ENCODE results near the gene EVI2A. TPM values are rescaled to one million over a fixed set of nuclear protein-coding genes. Genes with fewer than 3 reads are reported as not detected.

Gene EVI2A
- polyA plus RNA-seq, 1 donor (not counting 4 experiments of a cell fraction or from before 2014, with no cell fraction given), result 0.12 TPM

GRCh38 chr17:31283841-31284240 lies 37.6 kb downstream of the EVI2A start:
- no peaks in the 10 kb centered on the region for H4K20me1 ChIP-seq (ENCODE audit: control insufficient read depth, extremely low read depth, insufficient read depth, low read length)
- H3K9ac ChIP-seq (ENCODE audit: control insufficient read depth, extremely low read depth, insufficient read depth, low read length), result no peak overlapping the region
- H3K4me2 ChIP-seq (ENCODE audit: control insufficient read depth, extremely low read depth, insufficient read depth, low read depth, low read length), result no peak overlapping the region
- no peak overlapping the region for H3K27ac ChIP-seq (ENCODE audit: control insufficient read depth, insufficient read depth, low read length)
- no peaks in the 10 kb centered on the region for H3K9me1 ChIP-seq (ENCODE audit: control insufficient read depth, extremely low read depth, insufficient read depth, low read length)
- TF ChIP-seq CTCF (optimal IDR thresholded peaks at IDR 0.05 in 1 of 3, IDR thresholded peaks at IDR 0.05 in 1 of 3, conservative IDR thresholded peaks at IDR 0.05 in 1 of 3; ENCODE audit: extremely low read depth in 1 of 3, insufficient read depth in 2 of 3, low read length in 3 of 3) (no peak), EZH2 (IDR thresholded peaks at IDR 0.05; ENCODE audit: low read length) (no peak)
- FAIRE-seq, result no peak
- DNase-seq (ENCODE audit: low read depth, low spot score), result no peak
- H3K4me1 ChIP-seq (ENCODE audit: control insufficient read depth, extremely low read depth, insufficient read depth, low read length), result no peaks in the 10 kb centered on the region
- dilution Hi-C loops (cut with MboI; ENCODE audit: extremely low pct_ligation_motif_present, low sequenced_read_pairs), result no loop called here
- H3K79me2 ChIP-seq (ENCODE audit: control insufficient read depth, insufficient read depth, low read length), result no peaks in the 10 kb centered on the region
- no peaks in the 10 kb centered on the region for H3K27me3 ChIP-seq (ENCODE audit: control insufficient read depth, extremely low read depth, insufficient read depth, low read length)
- no peaks in the 10 kb centered on the region for H3K9me3 ChIP-seq (ENCODE audit: control insufficient read depth, low read depth, low read length)
- no peak overlapping the region for H3K4me3 ChIP-seq (ENCODE audit: control insufficient read depth in 2 of 3, extremely low read depth in 1 of 3, insufficient read depth in 2 of 3, low read depth in 1 of 3, low read length in 3 of 3)
- no peak overlapping the region for H2AFZ ChIP-seq (ENCODE audit: control insufficient read depth, low read length)
- peaks cover 4 to 6% of the 10 kb centered on the region in 2 experiments for H3K36me3 ChIP-seq (ENCODE audit: control insufficient read depth in 2 of 2, extremely low read depth in 1 of 2, insufficient read depth in 2 of 2, low read length in 2 of 2)

- H3K9ac ChIP-seq (ENCODE audit: control insufficient read depth, extremely low read depth, insufficient read depth, low read length), result no peak overlapping the region
- H3K4me2 ChIP-seq (ENCODE audit: control insufficient read depth, extremely low read depth, insufficient read depth, low read depth, low read length), result no peak overlapping the region
- no peaks in the 10 kb centered on the region for H3K9me1 ChIP-seq (ENCODE audit: control insufficient read depth, extremely low read depth, insufficient read depth, low read length)
- no peak for FAIRE-seq
- H3K36me3 ChIP-seq (ENCODE audit: control insufficient read depth in 2 of 2, extremely low read depth in 1 of 2, insufficient read depth in 2 of 2, low read length in 2 of 2), result peaks cover 8 to 9% of the 10 kb centered on the region in 2 experiments
- no peak overlapping the region for H3K27ac ChIP-seq (ENCODE audit: control insufficient read depth, insufficient read depth, low read length)
- no peaks in the 10 kb centered on the region for H3K4me1 ChIP-seq (ENCODE audit: control insufficient read depth, extremely low read depth, insufficient read depth, low read length)
- dilution Hi-C loops (cut with MboI; ENCODE audit: extremely low pct_ligation_motif_present, low sequenced_read_pairs), result no loop called here
- H3K27me3 ChIP-seq (ENCODE audit: control insufficient read depth, extremely low read depth, insufficient read depth, low read length), result no peaks in the 10 kb centered on the region
- TF ChIP-seq CTCF (optimal IDR thresholded peaks at IDR 0.05 in 1 of 3, IDR thresholded peaks at IDR 0.05 in 1 of 3, conservative IDR thresholded peaks at IDR 0.05 in 1 of 3; ENCODE audit: extremely low read depth in 1 of 3, insufficient read depth in 2 of 3, low read length in 3 of 3) (no peak), EZH2 (IDR thresholded peaks at IDR 0.05; ENCODE audit: low read length) (no peak)
- no peak overlapping the region for H3K4me3 ChIP-seq (ENCODE audit: control insufficient read depth in 2 of 3, extremely low read depth in 1 of 3, insufficient read depth in 2 of 3, low read depth in 1 of 3, low read length in 3 of 3)
- no peak overlapping the region for H2AFZ ChIP-seq (ENCODE audit: control insufficient read depth, low read length)
- H3K79me2 ChIP-seq (ENCODE audit: control insufficient read depth, insufficient read depth, low read length), result no peaks in the 10 kb centered on the region
- no peaks in the 10 kb centered on the region for H3K9me3 ChIP-seq (ENCODE audit: control insufficient read depth, low read depth, low read length)
- no peak for DNase-seq (ENCODE audit: low read depth, low spot score)
- H4K20me1 ChIP-seq (ENCODE audit: control insufficient read depth, extremely low read depth, insufficient read depth, low read length), result no peaks in the 10 kb centered on the region
Observed at GRCh38 chr17:31281061-31281460, 40.4 kb downstream of the EVI2A start.

Data from keratinocyte (primary cell).